Spinal cord (tissue), 10 donors: ENCODE data around the gene PFKFB1. TPM values are rescaled to one million over a fixed set of nuclear protein-coding genes. Genes with fewer than 3 reads are reported as not detected.

ENCODE experiments used
- DNase-seq, 6 donors: peaks; one replicate each; pipeline versions ENCODE4 v3.0.0 to v3.0.0-alpha.2; 2013 to 2015; ENCODE audit warnings: low spot score in 6 of 6, low read depth in 4 of 6
- H3K27ac ChIP-seq: one replicate; pipeline ENCODE4 v1.5.1; 2013; ENCODE audit warnings: low read depth, low read length, control low read depth
- H3K27me3 ChIP-seq: one replicate; pipeline ENCODE4 v1.6.1; 2013; ENCODE audit warnings: low read length; ENCODE audit not compliant: control insufficient read depth, insufficient read depth
- H3K36me3 ChIP-seq: one replicate; pipeline ENCODE4 v1.6.1; 2013; ENCODE audit warnings: low read length; ENCODE audit not compliant: control insufficient read depth, insufficient read depth
- H3K4me1 ChIP-seq: one replicate; pipeline ENCODE4 v1.6.1; 2013; ENCODE audit warnings: low read length; ENCODE audit not compliant: control insufficient read depth, insufficient read depth
- H3K4me3 ChIP-seq: one replicate; pipeline ENCODE4 v1.5.1; 2013; ENCODE audit warnings: low read depth, low read length, control low read depth
- H3K9me3 ChIP-seq: one replicate; pipeline ENCODE4 v1.6.1; 2013; ENCODE audit warnings: low read length; ENCODE audit not compliant: control insufficient read depth, insufficient read depth
- WGBS: methylation state at CpG from one replicate; pipeline ENCODE4 v1.1.5; 2013; ENCODE audit warnings: missing lambda C conversion rate; ENCODE audit not compliant: insufficient coverage; 5-methylcytosine and 5-hydroxymethylcytosine counted together
- long read RNA-seq, 4 donors: transcript quantifications; one replicate each; lab custom pipeline, GENCODE V29; 2026
- polyA plus RNA-seq, 2 donors: library from polyadenylated mRNA; unstranded; fragments of 120-200 nt; gene quantifications; one replicate each; pipeline ENCODE4 v1.2.1, GENCODE V29; 2013; ENCODE audit not compliant: insufficient read length in 2 of 2
- total RNA-seq, 2 donors: library from RNA; depleted of rRNA in 1 of 2; stranded (reverse); fragments of 120-200 nt in 1 of 2; fragments of >200 nt in 1 of 2; gene quantifications; one replicate each; pipeline versions ENCODE4 v1.2.3 to v1.2.4, GENCODE V29; 2013 to 2014
- donor health status: healthy.

PFKFB1 gene
- total RNA-seq (under 1 TPM; 0.20 to 0.39 TPM), polyA plus RNA-seq (1 to 10 TPM in 1 of 2 donors, under 1 TPM in 1; 0.87 to 1.1 TPM)
- long read RNA-seq, donor 1: 0 reads
- long read RNA-seq, donor 2: 0 reads
- long read RNA-seq, donor 3: 0 reads
- long read RNA-seq, donor 4: 0 reads

GRCh38 chrX:54994099-54994498, at the start of gene PFKFB1:
Gene PFKFB1 (minus strand): TSS chrX:54994188. CDS start chrX:54994007, 181 bp downstream.
- Histone ChIP-seq H3K27me3 (peaks cover 5% of the 10 kb centered on the region), H3K27ac (no peak within 1 kb of the TSS), H3K4me1 (no peaks in the 10 kb centered on the region), H3K4me3 (no peak within 1 kb of the TSS), H3K36me3 (no peaks in the 10 kb centered on the region), H3K9me3 (no peaks in the 10 kb centered on the region)
- no peak for DNase-seq
- no CpG with 5 or more reads among the region's 2 CpGs for WGBS

GRCh38 chrX:55041514-55041913, 47.5 kb upstream of the PFKFB1 start:
- no peak for DNase-seq
- H3K4me1 ChIP-seq: no peaks in the 10 kb centered on the region
- no peaks in the 10 kb centered on the region for H3K36me3 ChIP-seq
- no peaks in the 10 kb centered on the region for H3K27me3 ChIP-seq
- no peaks in the 10 kb centered on the region for H3K9me3 ChIP-seq
- WGBS: 100% methylated on average over 2 of the region's 6 CpGs
- H3K4me3 ChIP-seq: no peak overlapping the region
- H3K27ac ChIP-seq: no peak overlapping the region

DNA sequence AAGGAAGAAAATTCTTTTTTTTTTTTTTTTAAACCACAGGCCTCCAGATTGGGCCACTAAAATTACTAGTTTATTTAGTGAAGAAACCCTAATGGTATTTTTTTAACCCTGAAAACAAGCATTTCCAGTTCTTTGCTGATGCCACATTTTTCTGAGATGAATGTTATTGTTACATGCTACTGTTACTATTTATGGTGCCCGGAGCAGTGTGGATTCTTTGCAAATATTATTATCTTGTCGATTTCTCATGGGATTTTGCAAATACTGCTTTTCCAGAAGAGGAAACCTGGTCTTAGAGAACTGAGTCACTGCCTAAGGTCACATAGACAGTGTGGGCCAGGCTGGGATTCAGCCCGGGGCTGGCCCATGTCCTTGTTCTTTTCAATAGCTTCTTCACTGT, 45.5 kb upstream of the PFKFB1 start:
- no peaks in the 10 kb centered on the region for H3K36me3 ChIP-seq

GRCh38 chrX:55033429-55033828, 39.4 kb upstream of the PFKFB1 start:
- Histone ChIP-seq H3K9me3 (no peaks in the 10 kb centered on the region), H3K36me3 (no peaks in the 10 kb centered on the region), H3K27ac (no peak overlapping the region), H3K27me3 (no peaks in the 10 kb centered on the region), H3K4me1 (no peaks in the 10 kb centered on the region), H3K4me3 (no peak overlapping the region)
- DNase-seq: no peak
- no CpG with 5 or more reads among the region's 2 CpGs for WGBS

More for the DNA sequence above, 45.5 kb upstream of the PFKFB1 start:
- Histone ChIP-seq H3K27ac (no peak overlapping the region), H3K4me1 (no peaks in the 10 kb centered on the region), H3K27me3 (no peaks in the 10 kb centered on the region), H3K9me3 (no peaks in the 10 kb centered on the region), H3K4me3 (no peak overlapping the region)
- WGBS: 50% methylated on average over 2 of the region's 3 CpGs
- DNase-seq: no peak

DNA sequence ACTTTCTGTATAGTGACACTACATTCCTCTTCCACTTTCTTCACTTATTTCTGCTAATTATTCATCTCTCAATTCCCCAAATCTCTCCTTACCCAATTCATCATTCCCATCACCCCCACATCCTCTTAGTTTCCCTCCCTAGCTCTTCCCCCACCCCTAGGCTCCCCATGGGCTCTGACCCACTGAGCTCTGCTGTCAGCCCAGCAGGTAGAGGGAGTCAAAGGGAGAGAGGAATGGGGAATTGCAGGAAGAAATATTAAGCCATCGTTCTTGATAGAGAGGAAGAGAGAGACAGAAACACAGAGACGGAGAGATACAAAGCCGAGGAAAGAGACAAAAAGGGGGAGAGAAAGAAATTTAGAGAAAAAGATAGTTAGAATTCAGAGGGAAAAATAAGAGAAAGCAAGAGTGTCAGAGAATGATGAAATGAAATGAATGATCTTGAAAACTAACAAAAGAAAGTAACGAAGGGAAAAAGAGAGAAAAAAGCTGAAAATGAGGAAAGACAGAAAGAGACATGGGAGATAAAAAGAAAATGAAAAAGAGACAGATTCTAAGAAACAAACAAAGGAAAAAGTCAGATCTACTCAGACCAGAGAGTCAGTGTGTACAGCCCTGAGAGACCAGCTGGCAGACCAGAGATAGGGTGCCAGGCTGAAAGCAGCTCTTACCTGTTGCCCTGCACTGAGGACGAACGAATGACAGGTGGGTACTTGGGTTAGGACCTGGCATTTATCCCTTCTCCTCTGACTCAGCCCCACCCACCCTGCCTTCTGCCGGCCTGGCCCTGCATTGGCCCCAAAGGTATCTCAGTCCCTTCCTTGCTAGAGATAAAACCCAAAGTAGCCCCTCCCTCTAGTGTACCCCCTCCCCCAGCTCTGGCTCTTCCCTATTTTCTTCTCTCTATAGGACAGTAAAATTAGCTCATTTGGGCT, 36.5 kb upstream of the PFKFB1 start, which contains the start of gene ALAS2:
Gene ALAS2 (minus strand): TSS at position 707 of the 935 bp plus-strand sequence. CDS start 4,977 bp downstream, outside the sequence.
- Histone ChIP-seq H3K36me3 (no peaks in the 10 kb centered on the region), H3K27me3 (no peaks in the 10 kb centered on the region), H3K4me3 (no peak within 1 kb of the TSS), H3K9me3 (no peaks in the 10 kb centered on the region), H3K4me1 (no peaks in the 10 kb centered on the region), H3K27ac (no peak within 1 kb of the TSS)
- WGBS: 56% methylated on average over 5 of the region's 7 CpGs
- no peak for DNase-seq

GRCh38 chrX:55029291-55029690, 35.3 kb upstream of the PFKFB1 start:
- Histone ChIP-seq H3K4me1 (no peaks in the 10 kb centered on the region), H3K27me3 (no peaks in the 10 kb centered on the region), H3K27ac (no peak overlapping the region), H3K36me3 (no peaks in the 10 kb centered on the region), H3K9me3 (no peaks in the 10 kb centered on the region), H3K4me3 (no peak overlapping the region)
- no peak for DNase-seq
- WGBS: no CpG with 5 or more reads among the region's 2 CpGs

DNA sequence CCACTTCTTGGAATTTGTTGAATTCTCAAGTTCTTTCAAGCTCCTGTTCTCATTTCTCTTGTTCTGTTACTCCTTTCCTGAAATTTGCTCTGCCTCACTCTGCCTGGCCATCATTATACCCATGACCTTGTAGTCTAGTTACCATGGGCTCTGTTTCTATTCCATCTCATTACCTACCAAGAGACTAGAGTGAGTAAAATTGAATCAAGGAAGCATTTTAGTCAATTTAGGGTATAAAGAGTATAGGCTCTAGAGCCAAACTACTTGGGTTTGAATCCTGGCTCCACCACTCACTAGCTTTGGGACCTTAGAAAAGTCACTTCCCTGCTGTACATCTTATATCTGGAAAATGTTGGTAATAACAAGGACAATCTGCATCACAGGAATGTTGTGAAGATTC, 34.6 kb upstream of the PFKFB1 start:
- no peaks in the 10 kb centered on the region for H3K9me3 ChIP-seq
- no peaks in the 10 kb centered on the region for H3K36me3 ChIP-seq
- H3K27me3 ChIP-seq: no peaks in the 10 kb centered on the region
- no peaks in the 10 kb centered on the region for H3K4me1 ChIP-seq
- no peak overlapping the region for H3K4me3 ChIP-seq
- no peak for DNase-seq
- H3K27ac ChIP-seq: no peak overlapping the region

DNA sequence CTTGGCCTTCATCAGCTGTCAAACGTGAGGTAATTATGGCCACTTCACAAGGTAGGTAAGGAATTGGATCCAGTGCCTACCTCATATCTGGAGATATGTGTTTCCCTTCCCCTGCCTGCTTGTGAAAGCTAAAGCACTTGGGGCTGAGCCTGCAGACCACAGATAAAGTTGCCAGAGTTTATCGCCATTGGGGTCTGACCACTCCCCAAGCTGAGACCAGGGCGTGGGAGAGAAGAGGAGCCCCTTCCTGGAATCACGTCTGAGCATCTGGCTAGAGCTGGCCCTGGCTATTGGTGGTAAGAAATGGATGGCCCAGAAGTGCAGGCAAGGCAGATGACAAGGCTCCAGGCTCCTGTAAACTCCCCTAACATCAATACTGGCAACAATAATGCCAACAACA, 34.1 kb upstream of the PFKFB1 start:
- 58% methylated on average over 3 of the region's 4 CpGs for WGBS
- no peak for DNase-seq
- H3K9me3 ChIP-seq: no peaks in the 10 kb centered on the region
- H3K27me3 ChIP-seq: no peaks in the 10 kb centered on the region
- no peaks in the 10 kb centered on the region for H3K4me1 ChIP-seq
- no peaks in the 10 kb centered on the region for H3K36me3 ChIP-seq
- no peak overlapping the region for H3K4me3 ChIP-seq
- H3K27ac ChIP-seq: no peak overlapping the region

- DNase-seq: no peak
- Histone ChIP-seq H3K9me3 (no peaks in the 10 kb centered on the region), H3K36me3 (no peaks in the 10 kb centered on the region), H3K4me1 (no peaks in the 10 kb centered on the region), H3K27me3 (no peaks in the 10 kb centered on the region), H3K27ac (no peak overlapping the region), H3K4me3 (no peak overlapping the region)
- 52% methylated on average over 2 of the region's 2 CpGs for WGBS
Measured at GRCh38 chrX:55026840-55027239, 32.9 kb upstream of the PFKFB1 start.

DNA sequence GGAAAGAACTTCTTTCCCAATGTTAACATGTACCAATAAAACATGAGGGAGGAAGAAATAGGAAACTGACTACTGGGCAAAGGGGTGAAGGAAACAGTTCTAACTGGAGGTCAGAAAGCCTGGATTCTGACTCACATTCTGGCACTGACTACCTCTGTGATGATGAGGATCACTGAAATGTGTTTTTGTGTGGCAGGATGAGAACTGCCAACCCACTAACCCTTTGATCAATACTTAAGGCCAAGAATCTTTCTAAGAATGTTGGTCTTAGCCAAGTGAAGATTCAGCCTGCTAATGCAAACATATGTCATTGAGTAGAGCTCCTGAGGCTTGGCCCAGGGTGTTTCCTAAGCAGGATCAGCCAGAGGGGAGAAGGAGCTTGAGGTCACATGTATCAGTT, 32.2 kb upstream of the PFKFB1 start:
- Histone ChIP-seq H3K27me3 (no peaks in the 10 kb centered on the region), H3K4me1 (no peaks in the 10 kb centered on the region), H3K27ac (no peak overlapping the region), H3K9me3 (no peaks in the 10 kb centered on the region), H3K4me3 (no peak overlapping the region), H3K36me3 (no peaks in the 10 kb centered on the region)
- DNase-seq: no peak
